NCI-H2081 treated with DMSO at 0.1 percent for 48 hours (cell line): Measurements from ENCODE around the gene NEK2.
"Not testable (repeated sequence)": the region's sequence is repeated elsewhere in the genome, so short reads cannot be mapped to it uniquely, and the experiment has no call there.

ENCODE experiments used
- DNase-seq: peaks from one replicate; lab custom pipeline; 2025; lab: John Stamatoyannopoulos, UW

Gene NEK2

DNA sequence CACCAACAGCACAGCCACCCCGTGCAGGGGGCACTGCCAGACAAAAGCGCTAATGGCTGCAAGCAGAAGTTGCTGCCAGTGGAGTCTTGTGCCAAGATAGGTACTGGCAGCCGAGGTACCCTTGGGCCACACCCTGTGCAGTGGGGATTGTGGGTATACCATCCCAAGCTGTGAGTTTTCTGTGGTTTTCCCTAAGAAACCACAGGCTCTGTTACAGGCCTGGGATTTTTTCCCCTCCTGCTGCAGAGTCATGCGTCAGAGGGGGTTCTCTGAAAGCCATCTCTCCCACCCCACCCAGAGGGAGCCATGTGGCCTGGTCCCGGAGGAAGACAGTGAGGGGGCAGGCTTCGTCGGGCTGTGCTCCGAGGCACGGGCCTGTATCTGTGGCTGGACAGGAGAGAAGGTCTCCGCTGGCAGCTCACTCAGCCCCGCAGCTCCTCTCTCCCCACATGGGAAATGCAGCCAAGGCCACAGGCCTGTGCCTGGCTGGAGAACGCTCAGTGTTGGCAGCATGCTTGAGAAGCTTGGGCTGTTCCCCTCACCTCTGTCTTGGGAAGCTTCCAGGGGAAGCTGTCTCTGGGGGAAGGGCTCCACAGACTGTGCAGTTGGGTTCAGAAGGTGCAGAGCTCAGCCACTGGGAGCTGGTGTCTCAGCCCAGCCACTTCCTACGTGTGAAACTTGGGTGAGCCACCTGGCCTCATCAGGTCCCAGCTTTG is 42.5 kb downstream of the NEK2 start:
- no peak for DNase-seq

DNA sequence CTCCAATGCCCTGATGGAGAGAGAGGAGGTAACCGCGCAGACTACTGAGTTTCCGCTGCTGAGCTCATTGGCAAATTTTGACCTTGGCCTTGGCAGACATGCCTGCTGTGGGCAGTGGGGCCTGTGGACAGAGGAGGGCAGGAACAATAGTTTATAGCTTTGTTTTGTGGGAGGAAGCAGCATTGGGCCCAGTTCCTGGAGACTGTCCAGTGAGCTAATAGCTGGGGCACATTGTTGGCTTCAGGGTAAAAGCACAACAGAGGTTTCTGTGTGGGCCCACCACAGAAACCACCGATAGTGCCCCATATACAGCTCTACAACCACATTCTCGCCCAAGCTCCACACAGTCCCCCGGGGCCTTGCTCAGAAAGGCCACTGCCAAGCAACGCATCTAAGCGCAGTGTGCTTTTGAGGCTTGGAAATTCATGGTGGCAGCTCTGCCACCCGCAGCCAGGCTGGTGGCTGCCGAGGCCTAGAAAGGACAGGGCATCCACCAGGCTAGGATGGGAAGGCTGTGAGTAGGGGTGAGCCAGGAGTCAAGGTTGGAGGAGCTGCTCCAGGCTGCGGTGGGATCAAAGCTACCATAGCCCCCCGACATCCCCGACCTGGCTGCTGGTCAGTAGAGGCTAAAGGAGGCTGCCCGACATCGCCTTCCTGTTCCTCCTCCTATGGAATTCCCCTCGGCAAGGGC is 43.2 kb downstream of the NEK2 start:
- DNase-seq: no peak

GRCh38 chr1:211631168-211631567 is 44.3 kb downstream of the NEK2 start:
- no peak for DNase-seq

GRCh38 chr1:211630236-211631081 is 45.0 kb downstream of the NEK2 start:
- no peak for DNase-seq

DNA sequence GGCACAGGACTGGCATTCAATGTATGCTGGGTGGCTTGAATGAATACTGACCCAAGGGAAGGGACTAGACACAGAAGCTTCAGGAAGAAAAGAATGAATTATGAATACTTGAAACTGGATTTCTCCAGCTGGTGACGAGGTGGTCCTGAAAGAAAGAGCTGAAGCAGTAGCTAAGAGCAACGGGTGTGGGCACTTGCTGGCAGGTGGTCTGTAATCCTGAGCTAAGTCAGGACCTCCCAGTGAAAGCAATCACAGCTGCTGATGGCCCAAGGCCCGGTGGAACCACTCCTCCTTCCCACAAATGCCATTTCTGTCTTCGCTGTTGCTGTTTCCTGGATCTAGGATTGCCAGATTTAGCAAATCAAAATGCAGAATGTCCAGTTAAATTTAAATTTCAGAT is 47.0 kb downstream of the NEK2 start:
- DNase-seq: no peak

- DNase-seq: no peak
Measured at GRCh38 chr1:211627259-211627658, 48.2 kb downstream of the NEK2 start.

- DNase-seq: not testable (repeated sequence)
Measured at GRCh38 chr1:211625866-211626265, 49.6 kb downstream of the NEK2 start.

DNA sequence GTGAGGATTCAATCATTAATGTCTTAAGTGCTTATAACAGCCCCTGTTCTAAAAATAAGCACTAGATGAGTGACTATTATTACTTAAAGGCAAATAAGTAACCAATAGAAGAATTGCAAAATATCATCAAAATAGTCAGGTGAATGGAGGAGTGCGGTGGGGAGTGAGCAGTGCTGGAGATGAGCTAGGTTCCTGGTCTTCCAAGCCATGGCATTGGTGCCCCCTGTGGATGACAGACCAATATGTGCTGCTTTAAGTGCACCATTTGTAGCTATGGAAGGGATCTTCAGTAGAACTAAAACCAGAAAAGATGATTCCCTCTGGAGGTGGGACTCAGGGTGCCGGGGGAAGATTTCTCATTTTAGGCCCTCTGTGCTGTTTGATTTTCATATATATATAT is 50.4 kb downstream of the NEK2 start:
- no peak for DNase-seq

GRCh38 chr1:211623515-211623914 is 51.9 kb downstream of the NEK2 start:
- DNase-seq: no peak

GRCh38 chr1:211621447-211622198 is 53.8 kb downstream of the NEK2 start:
- DNase-seq: no peak

DNA sequence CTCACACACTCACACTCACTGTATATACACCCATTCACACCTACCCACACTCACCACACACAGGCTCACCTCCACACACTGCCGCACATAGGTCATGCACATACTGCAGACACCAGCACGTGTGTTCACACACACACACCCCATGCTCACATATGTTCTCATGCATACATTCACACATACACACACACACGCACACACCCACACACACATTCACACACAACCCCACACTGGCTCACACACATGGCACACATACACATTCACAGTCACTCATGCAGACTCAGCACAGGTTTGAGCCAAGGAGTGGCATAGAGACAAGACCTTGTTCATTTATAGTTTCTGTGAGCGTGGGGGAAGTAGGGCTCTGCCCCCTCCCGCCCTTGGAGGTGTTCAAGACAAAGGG is 55.3 kb downstream of the NEK2 start:
- no peak for DNase-seq

DNA sequence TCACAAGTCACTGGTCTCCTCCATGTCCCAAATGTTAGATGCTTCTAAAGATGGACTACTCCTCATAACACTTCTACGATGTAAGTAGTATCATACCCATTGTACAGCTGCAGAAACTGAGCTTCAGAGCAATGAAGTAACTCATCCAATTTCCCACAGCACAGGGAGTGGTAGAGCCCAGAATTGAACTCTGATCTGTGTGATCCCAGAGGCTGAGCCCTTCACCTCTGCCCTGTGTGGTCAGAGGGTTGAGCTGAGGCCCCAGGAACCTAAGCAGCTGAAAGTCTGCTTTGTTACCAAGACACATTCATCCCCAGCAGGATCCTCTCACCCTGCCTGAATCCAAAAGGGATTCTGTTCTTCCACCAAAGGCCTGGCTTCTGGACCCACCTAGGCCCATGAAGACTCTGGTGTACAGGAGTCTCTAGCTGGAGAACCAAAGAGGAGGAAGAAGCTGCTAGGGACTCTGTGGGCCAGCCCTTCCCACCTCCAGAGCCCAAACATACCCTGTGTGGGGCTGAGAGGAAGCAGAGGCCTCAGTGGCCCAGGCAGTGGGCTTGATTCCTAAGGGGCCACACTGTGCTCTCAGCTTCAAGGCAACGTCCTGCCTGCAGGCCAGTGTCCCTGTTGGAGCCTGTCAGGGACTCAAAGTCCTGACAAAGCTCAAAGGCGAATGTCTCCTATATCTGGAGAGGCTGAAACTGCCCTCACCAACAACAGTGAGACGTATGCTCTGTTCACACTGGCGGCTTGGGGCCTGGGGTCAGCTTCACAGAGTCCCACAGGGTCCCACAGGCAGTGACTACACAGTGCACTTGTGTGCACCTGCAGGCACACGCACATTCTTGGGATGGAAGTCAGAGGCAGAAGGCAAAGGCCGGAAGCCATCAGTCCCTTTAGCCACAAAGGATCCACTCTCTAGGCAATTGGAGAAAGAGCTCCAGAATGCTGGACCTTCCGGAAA is 56.1 kb downstream of the NEK2 start:
- no peak for DNase-seq

DNA sequence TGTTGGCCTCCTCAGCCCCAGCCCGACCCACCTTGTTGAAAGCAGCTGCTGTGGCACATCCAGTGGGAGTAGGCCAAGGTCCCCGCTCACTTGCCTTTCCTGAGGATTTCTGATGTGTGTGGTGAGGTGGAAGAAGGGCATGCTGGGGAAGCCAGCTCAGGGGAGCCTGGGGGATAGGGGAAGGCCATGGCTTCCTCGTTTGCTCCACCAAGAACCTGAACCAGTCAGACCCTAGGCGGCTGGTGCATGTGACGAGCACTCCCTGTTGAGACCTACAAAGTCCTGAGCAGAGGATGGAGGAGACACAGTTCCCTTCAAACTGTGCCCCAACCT is 58.5 kb downstream of the NEK2 start:
- no peak for DNase-seq

- no peak for DNase-seq
Measured at GRCh38 chr1:211616231-211616964, 59.0 kb downstream of the NEK2 start.

DNA sequence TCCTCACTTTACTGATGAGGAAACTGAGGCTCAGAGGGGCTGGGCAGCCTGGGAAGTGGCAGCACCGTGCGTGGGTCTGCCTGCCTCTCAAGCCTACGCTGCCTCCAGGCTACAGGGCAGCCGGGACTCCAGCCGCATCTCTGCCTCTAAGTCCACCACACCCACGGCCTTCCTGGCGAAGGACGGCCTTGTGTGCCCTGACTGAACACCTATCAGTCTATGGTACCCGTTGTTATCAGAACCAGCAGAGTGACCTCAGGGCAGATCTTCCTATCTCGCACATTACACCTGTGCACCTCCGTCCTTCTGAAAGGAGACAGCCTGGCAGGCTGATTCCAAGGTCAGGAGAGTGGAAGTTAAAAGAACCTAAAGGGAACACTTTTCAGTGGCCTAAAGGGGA is 60.8 kb downstream of the NEK2 start:
- no peak for DNase-seq

GRCh38 chr1:211613951-211614350 is 61.5 kb downstream of the NEK2 start:
- no peak for DNase-seq

DNA sequence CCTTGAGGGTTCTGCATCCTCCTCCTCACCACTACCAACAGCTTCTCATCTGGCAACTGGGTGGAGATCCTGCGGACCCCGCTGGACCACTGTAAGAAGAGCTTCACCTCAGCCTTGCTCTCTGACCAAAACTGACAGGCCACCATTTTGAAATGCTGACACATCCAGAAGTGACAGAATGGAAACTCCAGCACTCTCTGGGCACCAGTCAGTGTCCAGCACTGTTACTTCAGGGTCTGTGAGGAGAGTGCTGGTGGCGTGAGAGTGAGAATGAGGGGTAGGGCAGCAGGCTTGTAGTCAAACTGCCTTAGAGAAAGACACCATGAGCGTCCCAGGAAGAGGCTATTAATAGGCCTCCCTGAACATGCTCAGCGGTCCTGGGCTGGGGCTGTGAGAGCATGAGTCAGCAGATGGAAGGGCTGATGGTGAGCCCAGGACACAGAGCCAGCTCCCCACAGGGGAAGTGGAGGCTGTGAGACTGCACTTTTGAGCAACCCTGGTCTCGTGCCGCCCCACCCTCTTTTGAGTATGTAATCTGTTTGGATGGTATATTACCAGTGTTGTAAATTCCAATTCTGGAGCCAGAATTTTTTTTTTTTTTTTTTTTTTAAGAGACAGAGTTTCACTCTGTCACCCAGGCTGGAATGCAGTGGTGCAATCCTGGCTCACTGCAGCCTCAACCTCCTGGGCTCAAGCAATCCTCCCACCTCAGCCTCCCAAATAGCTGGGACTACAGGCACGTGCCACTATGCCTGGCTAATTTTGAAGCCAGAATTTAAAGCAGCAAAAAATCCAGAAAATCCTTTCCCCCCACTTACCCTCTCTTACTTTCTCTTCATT is 62.1 kb downstream of the NEK2 start:
- no peak for DNase-seq

- DNase-seq: no peak
Measured at GRCh38 chr1:211612786-211613107, 62.7 kb downstream of the NEK2 start.
